GM12878 (cell line): ENCODE results near the gene PPP1R12B.
"Not testable (repeated sequence)": the region's sequence is repeated elsewhere in the genome, so short reads cannot be mapped to it uniquely, and the experiment has no call there.

ENCODE experiments used
- ATF7 ChIP-seq: fragments of 450-650 bp; IDR thresholded peaks from 2 replicates; pipeline ENCODE4 v1.6.1; 2016; ENCODE audit warnings: low read depth, mild to moderate bottlenecking
- BRCA1 ChIP-seq: IDR thresholded peaks from 2 replicates; pipeline ENCODE4 v1.6.1; 2011; ENCODE audit warnings: low read depth, low read length, improper control_type of control experiment
- CREB1 ChIP-seq: IDR thresholded peaks from 2 replicates; pipeline ENCODE4 v1.6.1; 2012; ENCODE audit warnings: low read depth, mild to moderate bottlenecking, inconsistent platforms
- CTCF ChIP-seq, 3 experiments: IDR thresholded peaks in 2 of 3; conservative IDR thresholded peaks in 1 of 3; 2 replicates each; pipeline ENCODE4 v1.5.1; 2011; ENCODE audit warnings: low read depth in 3 of 3, low read length in 3 of 3, mild to moderate bottlenecking in 3 of 3, control low read depth in 2 of 3, moderate library complexity in 2 of 3, inconsistent platforms in 1 of 3, mixed read lengths in 1 of 3; ENCODE audit not compliant: control insufficient read depth in 2 of 3, insufficient read depth in 1 of 3; ENCODE audit errors: extremely low read depth in 1 of 3
- EP300 ChIP-seq, 2 experiments: fragments of 150-350 bp in 1 of 2; IDR thresholded peaks; 2 replicates each; pipeline ENCODE4 v1.6.1; 2011 to 2012; ENCODE audit warnings: low read depth in 2 of 2, low read length in 2 of 2, borderline replicate concordance in 1 of 2, improper control_type of control experiment in 1 of 2, inconsistent platforms in 1 of 2; ENCODE audit not compliant: control insufficient read depth in 1 of 2
- MXI1 ChIP-seq: fragments of 150-350 bp; IDR thresholded peaks from 2 replicates; pipeline ENCODE4 v1.6.1; 2011; ENCODE audit warnings: low read depth, mild to moderate bottlenecking, inconsistent platforms, low read length, improper control_type of control experiment
- RCOR1 ChIP-seq: conservative IDR thresholded peaks from 2 replicates; pipeline ENCODE4 v1.6.1; 2012; ENCODE audit warnings: low read depth, low read length, improper control_type of control experiment
- REST ChIP-seq: IDR thresholded peaks from 2 replicates; pipeline ENCODE4 v1.6.1; 2012; ENCODE audit warnings: mild to moderate bottlenecking, low read depth, low read length
- SMC3 ChIP-seq: IDR thresholded peaks from 2 replicates; pipeline ENCODE4 v1.6.1; 2011; ENCODE audit warnings: low read length, improper control_type of control experiment, borderline replicate concordance
- ZNF274 ChIP-seq: IDR thresholded peaks from one replicate; pipeline ENCODE4 v1.8.0; 2011; ENCODE audit not compliant: insufficient read length, insufficient read depth

- not testable (repeated sequence) for TF ChIP-seq SMC3; REST; ZNF274; CREB1; MXI1; EP300 (IDR thresholded peaks at IDR 0.05; ENCODE audit: borderline replicate concordance in 1 of 2, control insufficient read depth in 1 of 2, low read depth in 2 of 2, low read length in 2 of 2); RCOR1; BRCA1; ATF7; CTCF (IDR thresholded peaks at IDR 0.05 in 2 of 3, conservative IDR thresholded peaks at IDR 0.05 in 1 of 3; ENCODE audit: control insufficient read depth in 2 of 3, extremely low read depth in 1 of 3, insufficient read depth in 1 of 3, low read depth in 3 of 3, low read length in 3 of 3)
Observed at GRCh38 chr1:202637321-202638018, 289.0 kb downstream of the PPP1R12B start.
